Activated CD4-positive, CD25-positive, alpha-beta regulatory T cell (primary cell): ENCODE results near the gene GMPPA.

Source experiments
- DNase-seq, 4 experiments: peaks; one replicate each; lab custom pipeline; 2025; lab: John Stamatoyannopoulos, UW

Gene GMPPA

GRCh38 chr2:219539926-219540678, 41.4 kb downstream of the GMPPA start:
- no peak for DNase-seq

DNA sequence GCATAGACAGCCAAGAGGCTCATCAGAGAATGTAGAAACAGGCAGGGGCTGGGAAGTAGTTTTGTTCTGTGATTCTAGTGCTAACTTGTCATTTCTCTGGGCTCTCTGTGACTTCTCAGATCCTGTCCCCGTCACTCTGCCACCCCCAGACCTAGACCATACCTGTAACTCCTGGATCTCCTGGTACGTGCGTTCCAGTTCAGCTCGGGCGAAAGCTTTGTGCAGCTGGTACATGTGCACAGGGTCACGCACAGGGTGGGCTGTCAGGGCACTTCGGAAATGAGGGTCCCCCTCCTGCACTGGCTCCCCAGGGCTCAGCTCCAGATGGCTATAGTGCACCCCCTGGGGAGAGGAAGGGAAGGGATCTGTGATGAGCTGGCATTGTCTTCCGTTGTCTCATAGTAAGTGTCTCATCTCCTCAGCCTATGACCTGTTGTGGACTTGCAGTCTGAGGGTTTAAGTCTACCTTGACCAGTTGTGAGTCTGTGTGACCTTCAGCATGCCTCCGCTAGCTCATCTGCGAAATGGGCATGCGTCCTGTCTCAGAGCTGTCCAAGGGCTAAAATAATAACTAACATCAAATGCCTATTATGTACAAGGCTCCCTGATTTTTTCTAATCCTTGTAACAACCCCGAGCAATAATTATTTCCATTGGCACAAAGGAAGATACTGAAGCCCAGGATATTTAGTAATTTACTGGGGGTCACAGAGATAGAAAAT, 42.3 kb downstream of the GMPPA start:
- DNase-seq = no peak

- peak; percentile 62 to 84 (median 74) for DNase-seq
Observed at GRCh38 chr2:219541611-219542180, 43.0 kb downstream of the GMPPA start.

DNA sequence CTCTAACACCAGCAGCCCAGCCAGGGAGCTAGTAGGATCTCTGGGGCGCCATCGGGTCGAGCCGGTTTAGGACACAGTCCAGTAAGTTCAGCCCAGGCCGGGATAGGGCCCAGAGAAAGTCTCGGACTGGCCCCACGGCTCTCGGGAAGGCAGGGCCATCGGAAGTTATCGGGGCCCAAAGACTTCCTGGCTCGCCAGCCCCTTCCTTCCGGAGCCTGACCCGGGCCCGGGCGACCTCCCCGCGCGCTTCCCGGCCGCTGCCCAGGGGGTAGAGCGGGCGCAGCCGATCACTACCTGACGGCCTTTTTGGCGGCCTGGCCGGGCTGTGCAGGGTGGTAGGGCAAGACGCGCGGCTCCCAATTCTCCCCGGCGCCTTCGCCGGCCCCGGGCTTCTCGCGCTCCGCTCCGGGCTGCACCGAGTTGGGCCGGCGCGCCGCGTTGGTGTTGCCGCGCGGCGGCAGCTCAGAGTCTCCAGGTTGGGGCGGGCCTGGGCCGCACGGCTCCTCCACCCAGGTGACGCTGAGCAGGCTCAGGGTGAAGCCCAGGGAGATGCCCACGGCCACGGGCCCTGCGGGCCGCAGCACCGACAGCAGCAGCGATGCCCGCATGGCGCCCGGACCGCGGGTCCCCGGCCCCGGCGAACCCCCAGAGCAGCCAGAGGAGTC, 44.4 kb downstream of the GMPPA start:
- peak in 1 of 4 experiments; percentile 37 for DNase-seq

- DNase-seq = peak; percentile 79 to 86 (median 84)
Observed at GRCh38 chr2:219543596-219544358, 45.1 kb downstream of the GMPPA start, which contains the start of the genes CHPF and TMEM198. Gene CHPF (minus strand): TSS chr2:219543809. CDS start chr2:219543538, 271 bp downstream. Gene TMEM198 (plus strand): TSS chr2:219544028. CDS start chr2:219544728, 700 bp downstream.

GRCh38 chr2:219544567-219544966, 45.9 kb downstream of the GMPPA start:
- no peak for DNase-seq

DNA sequence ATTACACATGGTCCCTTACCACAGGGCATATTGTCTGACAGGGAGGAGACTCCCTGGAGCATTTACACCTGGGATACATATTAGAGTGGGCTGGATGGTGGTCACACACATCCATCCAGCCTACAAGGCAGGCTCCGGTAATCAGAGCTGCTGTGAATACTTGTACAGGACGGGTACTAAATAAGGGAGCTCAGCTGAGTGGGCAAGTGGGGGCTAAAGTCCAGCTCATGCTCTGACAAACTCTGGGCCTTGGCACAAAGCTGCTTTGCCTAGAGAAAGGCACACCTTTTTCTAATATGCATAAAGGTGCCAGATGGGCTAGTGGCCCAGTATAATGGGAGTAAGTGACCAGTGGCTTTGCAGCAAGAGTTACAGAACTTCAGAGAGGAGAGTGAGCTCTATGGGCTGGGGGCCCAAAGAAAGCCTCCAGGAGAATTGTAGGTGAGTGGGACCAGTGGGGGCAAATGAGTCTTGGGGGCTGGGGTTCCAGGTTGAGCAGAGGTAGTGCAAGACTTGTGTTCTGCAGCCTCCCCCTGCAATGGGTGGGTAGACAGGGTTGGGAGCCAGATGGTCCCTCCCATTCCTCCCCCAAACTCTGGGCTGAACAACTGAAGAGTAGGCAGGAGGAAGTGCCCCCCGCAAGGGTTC, 46.7 kb downstream of the GMPPA start:
- no peak for DNase-seq

GRCh38 chr2:219545943-219546352, 47.3 kb downstream of the GMPPA start:
- no peak for DNase-seq

- DNase-seq = no peak
Observed at GRCh38 chr2:219547621-219548020, 48.9 kb downstream of the GMPPA start.

GRCh38 chr2:219548990-219549389, 50.3 kb downstream of the GMPPA start:
- DNase-seq = no peak

DNA sequence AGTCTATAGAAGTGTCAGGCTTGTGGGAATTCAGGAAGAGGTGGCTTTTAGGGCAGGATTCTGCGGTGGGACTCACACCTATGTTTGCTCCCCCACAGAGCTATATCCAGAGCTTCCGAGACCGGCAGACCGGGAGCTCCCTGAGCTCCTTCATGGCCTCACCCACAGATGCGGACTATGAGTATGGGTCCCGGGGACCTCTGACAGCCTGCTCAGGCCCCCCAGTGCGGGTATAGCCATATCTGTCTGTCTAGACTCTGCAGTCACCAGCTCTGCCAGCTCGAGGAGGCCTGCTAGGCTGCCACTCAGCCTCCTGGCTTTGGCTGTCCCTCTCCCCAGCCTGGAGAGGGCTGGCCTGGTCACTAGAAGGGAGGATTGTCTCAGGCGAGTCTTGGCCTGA, 50.9 kb downstream of the GMPPA start:
- DNase-seq = no peak

DNA sequence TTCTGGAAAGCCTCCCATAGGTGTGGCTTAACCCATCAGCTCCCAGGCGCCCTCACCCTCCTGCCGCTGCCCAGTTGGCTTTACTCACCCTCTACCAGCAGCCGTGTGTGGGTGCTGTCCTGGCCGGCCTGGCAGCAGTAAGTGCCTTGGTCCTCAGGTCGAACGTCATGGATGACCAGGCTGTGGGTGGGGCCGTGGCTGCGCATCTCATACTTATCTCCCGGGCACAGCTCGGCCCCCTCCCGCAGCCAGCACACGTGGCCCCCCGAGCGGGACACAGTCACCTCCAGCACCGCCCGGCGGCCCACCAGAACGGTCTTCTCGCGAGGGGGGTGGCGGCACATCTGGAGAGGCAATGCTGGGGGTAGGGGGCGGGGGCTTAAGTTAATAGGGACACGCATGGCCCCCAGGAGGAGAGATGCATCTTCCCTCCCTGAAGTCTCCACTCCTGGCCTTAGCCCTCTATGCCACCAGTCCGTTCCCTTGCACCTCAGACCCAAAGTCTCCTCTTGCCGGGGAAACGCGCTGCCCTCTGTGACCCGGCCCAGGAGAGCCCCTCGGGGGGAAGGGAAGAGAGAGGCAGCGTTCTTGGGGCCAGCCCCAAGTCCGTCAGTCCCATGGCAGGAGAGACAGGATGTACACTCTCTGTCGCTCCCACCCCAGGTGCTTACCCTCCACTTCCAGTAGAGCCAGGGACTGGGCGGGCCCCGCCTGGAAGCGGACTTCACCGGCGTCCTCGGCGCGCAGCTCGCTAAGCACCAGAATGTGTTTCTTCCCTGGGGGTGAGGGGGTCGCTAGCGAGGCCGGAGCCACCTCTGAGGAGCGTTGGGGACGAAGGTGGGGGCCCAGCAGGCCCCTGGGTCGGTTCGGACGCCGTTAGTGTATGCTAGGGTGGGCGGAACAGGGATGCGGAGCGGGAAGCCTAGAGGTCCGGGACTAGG, 53.0 kb downstream of the GMPPA start:
- no peak for DNase-seq

DNA sequence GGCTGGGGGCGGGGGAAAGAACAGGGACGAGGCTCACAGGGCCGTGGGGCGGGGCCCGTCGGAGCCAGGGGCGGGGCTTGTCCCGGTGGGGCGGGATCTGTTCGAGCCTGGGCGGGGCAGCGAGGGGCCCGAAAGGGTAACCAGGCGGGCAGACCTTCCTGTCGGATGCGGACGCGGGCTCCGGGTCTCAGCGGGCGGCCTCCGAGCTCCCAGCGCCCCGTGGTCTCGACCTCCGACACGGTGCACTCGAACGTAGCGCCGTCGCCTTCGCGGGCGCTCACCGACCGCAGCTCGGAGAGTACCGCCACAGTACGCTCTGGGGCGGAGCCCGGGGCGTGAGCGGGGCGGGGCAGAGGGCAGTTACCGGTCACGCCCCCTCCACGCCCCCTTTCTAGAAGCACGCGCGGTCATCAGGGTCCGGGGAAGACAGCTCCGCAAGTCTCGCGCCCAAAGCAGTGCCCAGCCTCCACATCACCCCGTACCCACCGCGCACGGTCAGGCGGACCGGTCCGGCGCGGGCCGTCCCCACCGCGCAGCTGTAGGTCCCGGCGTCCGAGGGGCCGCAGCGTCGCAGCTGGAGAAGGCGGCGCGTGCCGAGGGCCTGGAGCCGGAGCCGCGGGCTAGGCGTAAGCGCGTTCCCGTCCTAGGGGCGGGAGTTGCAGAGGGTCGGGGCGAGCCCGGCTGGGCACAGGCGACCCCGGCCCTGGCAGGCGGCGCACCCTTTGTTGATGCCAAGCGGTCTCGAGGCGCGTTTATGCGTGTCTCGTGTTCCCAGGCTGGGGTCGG, 53.9 kb downstream of the GMPPA start:
- DNase-seq = peak; percentile 37 to 63 (median 56)

- DNase-seq = no peak
Observed at GRCh38 chr2:219553168-219553417, 54.4 kb downstream of the GMPPA start.

GRCh38 chr2:219553463-219553963, 54.8 kb downstream of the GMPPA start:
- no peak for DNase-seq

GRCh38 chr2:219554350-219554749, 55.7 kb downstream of the GMPPA start:
- DNase-seq = no peak

DNA sequence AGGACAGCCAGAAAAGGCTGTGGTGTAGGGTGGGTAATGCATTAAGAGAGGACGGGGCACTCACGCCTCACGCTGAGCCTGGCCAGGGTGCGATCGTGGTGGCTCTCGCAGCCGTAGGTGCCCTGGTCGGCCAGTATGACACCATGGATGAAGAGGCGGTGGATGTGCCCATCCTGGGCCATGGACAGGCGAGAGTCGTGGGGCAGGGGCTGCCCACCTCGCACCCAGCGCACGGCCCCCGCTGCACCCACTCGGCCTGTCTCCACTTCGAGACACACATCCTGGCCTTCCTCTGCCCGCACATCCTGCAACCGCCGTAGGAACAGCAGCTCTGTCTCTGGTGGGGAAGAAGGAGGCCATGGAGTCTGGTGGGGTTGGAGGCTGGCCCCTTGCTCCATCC, 57.3 kb downstream of the GMPPA start:
- no peak for DNase-seq

GRCh38 chr2:219556413-219556812, 57.7 kb downstream of the GMPPA start:
- no peak for DNase-seq
